Stimulated activated naive CD8-positive, alpha-beta T cell treated with anti-CD3 and anti-CD28 coated beads, Interleukin-15, Interleukin-2, amounts not matched to agents 100 U/mL and 50 U/mL, for 24 hours (primary cell): ENCODE data around the gene ADGRF5.

ENCODE experiments used
- ATAC-seq: fragments of 150-1000 bp; cut with Tn5 transposase; one replicate; pipeline ENCODE4 v1.10.0; 2021
- DNase-seq: peaks from one replicate; pipeline ENCODE4 v3.0.0; 2021

The ADGRF5 gene

DNA sequence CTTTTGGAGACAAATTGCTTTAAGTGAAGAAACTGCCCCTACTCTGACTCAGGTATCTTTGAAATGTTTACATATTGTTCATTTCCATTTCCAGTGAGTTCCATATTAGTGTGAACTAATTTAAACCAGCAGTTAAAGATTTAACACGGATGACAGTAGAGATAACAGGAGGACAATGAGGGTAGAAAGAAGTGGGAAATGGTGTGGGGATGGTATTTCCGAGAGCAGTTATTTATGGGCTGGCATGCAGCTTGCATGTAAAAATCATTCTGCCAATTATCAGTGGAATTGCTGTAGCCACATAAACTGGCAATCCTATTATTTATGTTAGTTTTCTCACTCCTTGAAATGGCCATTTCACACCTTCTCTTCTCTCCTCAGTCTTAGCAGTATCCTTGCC is 8.6 kb upstream of the ADGRF5 start:
- ATAC-seq (no peak), DNase-seq (no peak)

DNA sequence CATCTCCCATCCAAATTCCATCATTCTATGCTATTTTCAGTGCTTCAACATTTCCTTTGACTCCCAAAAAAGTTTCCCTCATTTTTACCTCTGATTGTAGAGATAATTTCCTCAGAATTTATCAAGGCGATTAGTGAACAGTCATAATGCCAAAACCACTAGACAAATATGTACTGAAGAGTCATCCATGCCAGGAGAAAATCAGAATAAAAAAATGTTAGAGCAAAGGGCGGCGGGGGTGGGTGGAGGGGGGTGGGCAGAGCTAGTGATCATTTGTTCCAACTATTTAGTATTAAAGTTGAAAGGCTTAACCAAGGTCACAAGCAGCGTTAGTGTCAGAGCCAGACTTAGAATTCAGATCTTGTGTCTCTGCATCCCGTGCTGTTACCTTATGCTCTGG is 5.3 kb upstream of the ADGRF5 start:
- no peak for DNase-seq
- no peak for ATAC-seq

DNA sequence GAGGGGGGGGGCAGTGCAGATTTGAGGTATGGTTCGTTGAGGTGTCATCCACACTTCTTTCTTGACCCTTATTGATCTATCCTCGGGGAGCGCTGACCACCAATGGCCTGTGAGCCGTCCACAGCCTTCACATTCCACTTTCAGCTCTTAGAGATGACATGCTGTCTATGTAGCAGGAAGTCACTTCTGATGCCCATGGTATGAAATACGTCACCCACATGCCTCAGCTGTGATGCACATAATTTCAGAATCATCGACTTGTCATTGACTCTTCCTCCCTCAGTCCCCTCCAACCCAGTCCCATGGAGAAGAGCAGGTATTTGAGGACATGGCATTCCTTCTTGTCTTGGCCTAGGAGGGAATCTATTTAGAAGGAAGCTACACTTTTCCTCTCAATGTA is 4.7 kb upstream of the ADGRF5 start:
- ATAC-seq (no peak), DNase-seq (no peak)

DNA sequence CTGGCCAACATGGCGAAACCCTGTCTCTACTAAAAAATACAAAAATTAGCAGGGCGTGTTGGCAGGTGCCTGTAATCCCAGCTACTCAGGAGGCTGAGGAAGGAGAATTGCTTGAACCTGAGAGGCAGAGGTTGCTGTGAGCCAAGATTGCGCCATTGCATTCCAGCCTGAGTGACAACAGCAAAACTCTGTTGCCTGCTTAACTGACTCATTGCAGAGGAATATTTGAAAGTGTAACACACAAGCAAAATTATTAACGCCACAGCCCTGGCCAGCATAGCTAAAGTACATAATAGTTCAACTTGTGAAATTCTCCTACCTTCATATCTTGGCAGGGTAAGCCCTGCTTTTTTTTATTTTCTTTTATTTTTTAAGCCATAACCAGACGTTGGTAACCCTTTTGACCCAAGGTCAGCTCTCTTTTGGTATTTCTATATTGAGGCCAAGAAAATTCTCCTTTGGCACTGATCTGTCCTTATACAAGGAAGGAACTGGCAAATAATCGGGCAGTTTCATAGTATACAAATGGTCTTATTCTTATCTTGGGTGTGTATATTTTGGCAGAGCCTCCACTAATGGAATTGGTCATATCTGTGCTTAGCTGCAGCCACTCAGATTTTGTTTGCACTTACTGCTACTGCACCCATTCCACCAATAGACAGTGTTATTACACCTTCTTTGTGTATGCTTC is 4.0 kb upstream of the ADGRF5 start:
- ATAC-seq (no peak), DNase-seq (no peak)

DNA sequence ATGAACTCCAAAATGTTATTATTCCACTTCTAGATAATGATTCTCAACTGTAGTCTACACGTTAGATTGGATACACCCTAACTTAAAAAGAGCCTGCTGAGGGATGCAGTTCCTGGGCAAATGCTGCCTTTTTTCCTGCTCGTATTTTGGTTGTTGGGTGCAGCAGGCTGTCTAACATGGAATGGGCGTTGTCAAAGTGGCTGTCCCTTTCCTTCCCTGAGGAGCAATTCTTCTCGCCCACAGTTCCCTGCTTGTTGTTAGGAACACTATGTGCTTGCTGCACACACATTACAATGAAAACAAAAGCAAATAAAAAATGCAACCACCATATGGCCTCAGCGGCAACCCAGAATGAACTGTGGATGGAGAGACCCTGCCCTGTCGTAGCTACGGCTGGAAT is 1.7 kb upstream of the ADGRF5 start:
- no peak for DNase-seq
- no peak for ATAC-seq

DNA sequence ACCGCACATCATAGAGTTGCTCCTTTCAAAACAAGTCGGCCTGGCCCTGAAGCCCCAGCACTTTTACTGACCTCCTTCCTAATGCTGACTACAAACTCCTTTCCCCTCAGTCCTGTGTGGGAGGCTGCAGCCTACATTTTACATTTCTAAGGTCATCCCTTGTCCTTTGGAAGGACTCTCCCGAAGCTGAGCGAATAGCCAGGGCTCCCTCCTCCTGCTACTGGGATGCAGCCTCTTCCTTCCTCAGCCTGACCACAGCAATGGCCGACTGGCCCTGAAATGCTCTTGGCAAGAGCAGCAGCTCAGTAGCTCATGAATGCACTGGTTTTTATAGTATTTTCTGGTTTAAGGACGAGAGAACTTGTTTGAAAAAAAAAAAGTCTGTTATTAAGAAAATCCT is 679 bp downstream of the ADGRF5 start:
- no peak for ATAC-seq

DNA sequence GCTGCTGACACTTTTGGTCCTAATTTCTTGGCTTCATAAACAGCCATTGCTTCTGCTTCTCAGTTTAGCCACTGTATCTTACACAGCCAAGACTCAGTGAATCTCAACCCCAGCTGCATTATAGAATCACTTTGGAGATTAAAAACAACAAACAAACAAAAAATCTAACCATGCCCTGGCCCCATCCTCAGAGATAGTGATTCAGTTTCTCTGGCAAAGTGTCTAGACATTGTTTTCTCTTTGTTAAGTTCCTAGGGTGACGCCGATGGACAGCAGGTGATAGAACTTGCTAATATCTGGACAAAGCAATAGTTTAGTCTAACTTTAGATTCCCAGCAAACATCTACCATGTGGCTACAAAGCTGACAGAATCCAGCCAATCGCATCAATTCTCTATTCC is 2.9 kb downstream of the ADGRF5 start:
- ATAC-seq (no peak), DNase-seq (no peak)

More for the DNA sequence above, 679 bp downstream of the ADGRF5 start:
- DNase-seq, result no peak

DNA sequence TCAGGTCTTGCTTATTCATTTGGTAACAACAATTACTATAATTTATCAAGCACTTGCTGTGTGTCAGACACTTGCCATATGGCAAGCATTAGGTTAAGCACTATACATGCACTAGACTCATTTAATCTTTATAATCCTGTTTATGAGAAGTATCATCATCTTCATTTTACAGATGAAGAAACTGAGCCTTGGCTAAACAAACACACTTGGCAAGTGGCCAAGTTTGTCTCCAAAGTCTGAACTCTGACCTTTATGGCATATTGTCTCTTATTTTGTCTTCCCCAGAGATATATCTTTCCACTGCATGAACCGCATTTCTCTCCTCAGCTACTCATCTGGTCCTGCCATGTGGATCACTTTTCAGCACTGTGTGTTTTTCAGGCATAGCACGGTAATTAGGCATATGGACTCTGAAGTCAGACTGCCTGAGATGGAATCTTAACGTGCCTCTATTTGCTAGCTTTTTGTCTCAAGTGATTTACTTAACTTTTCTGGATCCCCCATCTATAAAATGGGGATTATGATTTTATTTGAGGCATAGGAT is 4.7 kb downstream of the ADGRF5 start:
- ATAC-seq, result no peak
- no peak for DNase-seq

DNA sequence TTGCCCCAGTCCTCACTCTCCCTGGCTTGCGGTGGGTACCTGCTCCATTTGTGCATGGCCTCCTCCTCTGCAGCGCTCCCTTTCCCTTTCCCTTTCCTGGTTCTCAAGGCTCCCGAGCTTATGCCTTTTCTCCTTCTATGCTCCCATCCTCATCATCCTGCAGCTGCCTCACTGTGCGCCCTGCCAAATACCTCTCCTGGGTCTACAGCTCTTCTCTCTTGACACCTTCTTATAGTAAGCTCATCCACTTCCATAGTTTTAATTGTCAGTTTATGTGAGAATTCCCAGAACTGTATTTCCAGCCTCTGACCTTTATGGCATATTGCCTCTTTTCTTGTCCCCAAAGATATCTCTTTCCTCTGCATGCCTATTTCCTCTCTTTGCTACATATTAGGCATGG is 5.9 kb downstream of the ADGRF5 start:
- no peak for ATAC-seq

DNA sequence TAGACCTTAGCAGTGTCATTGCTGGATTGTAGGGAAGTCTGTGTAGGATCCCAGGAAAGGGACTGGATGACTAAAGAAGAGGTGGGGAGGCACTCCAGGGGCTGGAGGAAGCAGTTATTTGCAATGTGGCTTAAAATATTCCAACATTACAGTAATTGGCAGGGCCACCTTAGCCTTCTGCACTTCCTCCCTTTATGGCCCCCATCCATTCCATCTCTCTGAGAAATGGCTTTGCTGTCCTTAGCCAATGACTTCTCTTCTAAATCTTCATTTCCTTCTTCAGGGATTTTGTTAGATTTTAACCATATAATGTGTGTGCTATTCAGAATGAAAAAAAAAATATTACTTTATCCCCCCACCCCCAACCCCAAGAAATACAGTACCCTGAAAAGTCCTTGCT is 6.4 kb downstream of the ADGRF5 start:
- no peak for DNase-seq
- no peak for ATAC-seq

More for the DNA sequence above, 5.9 kb downstream of the ADGRF5 start:
- DNase-seq, result no peak

DNA sequence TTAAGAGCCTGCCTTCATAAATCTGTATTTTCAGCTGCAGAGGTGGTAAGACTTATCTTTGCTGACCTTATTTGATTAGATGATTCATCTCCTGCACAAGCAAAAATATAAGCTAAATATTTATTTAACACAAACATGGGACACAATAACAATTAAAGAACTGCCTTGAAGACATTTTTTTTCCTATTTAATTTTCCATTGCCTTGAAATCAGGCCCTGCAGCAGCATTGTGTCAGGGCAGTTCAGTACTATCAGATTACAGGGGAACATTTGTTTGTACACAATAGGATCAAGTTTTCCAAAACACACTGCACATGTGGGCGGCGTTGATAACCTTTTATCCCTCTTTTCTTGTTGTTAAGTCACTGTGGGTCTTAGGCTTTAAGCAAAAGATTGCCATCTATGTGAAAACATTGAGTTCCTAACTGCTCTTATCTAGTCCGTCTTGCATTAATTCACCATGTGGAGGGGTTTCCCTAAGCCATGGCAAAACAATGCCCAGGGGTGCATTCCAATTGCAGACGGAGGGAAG is 7.4 kb downstream of the ADGRF5 start:
- ATAC-seq, result no peak
- DNase-seq, result no peak

DNA sequence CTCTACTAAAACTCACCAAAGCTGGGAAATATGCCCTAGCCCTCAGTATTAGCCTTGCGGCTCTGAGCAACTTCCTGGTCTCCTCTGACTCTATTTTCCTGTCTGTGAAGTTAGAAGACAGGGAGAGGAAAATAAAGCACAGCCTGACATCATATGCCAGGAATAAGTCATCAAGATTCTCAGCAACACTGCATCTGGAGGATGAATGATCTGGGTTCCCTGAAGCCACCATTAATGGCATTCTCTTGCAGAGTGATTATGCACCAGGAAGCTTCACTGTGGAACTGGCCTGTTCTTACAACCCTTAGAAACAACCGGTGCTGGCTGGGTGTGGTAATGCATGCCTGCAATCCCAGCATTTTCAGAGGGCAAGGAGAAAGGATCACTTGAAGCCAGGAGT is 12.4 kb downstream of the ADGRF5 start:
- DNase-seq (no peak), ATAC-seq (no peak)

DNA sequence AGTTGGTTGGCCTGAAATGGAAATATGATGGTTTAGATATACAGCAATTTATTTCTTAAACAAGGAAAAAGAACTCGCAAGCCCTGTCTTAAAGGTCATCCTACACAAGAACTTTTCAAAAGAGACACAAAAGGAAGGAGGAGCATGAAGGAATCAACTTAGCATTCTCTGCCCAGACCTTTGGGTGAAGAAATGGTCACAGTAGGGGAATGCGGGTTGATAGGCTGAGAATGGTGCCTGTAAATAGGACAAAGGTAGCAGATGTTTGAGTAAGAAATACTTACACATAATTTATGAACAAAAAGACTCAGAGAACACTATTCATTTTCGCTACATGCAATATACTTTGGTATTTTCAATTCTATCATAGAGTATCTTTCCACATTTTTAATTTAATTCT is 15.0 kb downstream of the ADGRF5 start:
- no peak for ATAC-seq
- no peak for DNase-seq

DNA sequence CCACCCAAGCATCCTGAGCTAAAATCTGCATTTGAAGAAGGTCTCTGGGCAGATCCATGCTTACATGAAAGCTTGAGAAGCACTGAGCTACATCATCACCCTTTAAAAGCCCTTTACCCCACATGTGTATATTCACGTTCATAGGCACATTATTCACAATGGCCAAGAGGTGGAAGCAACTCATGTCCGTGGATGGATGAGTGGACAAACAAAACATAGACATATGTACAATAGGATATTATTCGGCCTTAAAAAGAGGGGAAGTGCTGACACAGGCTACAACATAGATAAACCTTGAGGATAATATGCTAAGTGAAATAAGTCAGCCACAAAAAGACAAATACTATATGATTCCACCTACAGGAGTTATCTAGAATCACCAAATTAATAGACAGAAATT is 17.6 kb downstream of the ADGRF5 start:
- no peak for ATAC-seq
- DNase-seq, result no peak

DNA sequence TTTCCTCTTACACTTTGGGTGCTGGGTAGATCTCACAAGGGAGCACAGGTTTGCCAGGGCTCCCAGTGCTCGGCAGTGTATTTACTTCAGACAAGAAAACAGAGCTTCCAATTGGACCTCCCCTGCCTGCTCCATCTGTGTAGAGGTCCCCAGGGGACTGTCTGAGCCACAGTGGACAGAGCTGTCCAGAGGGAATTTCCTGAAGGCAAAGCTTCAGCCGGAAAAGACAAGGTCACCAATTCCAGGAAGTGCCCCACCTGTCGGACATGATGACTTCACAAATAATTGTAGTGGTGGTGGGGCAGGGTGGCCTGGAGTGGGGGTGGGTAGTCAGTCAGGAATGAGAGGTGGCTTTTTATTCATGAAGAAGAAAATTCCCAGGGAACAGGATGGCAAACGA is 18.6 kb downstream of the ADGRF5 start:
- DNase-seq (no peak), ATAC-seq (no peak)

DNA sequence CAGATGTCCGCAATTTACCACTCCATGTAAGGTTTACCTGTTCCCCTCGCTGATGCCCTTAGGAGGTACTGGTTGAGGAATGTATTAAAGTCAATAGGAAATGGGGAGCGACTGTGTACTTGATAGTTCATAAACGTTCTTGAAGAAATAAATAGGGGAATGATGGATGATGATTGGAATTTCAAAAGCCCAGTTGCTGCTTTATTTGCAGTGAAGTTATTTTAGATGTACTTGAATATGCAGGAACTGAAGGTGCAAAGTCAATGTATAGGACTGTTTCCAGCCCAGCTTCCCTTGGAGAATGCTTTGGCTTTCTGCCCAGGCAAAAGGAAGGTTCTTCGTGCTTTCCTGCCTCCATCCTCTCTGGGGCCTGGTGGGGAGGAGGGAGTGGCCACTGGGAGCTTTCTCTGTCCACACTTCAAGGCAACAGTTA is 19.8 kb downstream of the ADGRF5 start:
- no peak for ATAC-seq
- DNase-seq, result no peak

DNA sequence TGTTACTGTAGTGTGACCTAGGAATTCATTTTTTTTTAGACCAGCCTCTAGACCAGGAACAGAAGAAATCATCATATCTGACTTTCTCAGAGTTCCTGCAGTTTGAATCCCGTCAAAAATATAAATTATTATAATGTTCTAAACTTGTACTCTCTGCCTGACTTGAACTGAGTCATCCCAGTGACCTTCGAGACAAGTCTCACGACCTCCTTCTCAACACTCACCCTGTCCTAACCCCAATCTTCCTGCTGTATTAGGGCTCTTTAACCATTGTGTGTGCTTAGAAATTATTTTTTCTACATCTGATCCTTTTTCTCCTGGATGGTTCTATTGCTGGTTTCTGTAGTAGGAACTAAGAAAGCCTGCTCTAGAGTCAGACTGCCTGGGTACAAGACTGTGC is 21.5 kb downstream of the ADGRF5 start:
- no peak for DNase-seq
- ATAC-seq, result no peak

DNA sequence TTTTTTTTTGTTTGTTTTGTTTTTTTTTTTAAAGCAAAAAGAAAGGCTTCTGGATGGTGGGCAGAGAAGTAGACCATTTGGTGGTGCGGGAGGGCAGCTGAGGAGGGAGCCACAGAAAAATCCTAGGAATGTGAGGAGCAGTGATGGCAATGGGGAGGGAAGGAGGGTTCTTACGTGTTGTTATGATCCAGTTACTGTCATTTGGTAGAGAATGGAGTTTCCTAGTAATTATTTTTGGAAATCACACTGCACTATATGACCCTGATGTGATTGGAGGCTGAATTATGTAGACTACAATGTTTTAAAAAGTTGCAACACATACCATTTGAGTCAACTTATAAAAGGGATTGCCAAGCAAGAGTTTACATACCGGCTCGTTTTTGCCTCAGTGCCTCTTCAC is 22.1 kb downstream of the ADGRF5 start:
- DNase-seq, result no peak
- ATAC-seq, result no peak

DNA sequence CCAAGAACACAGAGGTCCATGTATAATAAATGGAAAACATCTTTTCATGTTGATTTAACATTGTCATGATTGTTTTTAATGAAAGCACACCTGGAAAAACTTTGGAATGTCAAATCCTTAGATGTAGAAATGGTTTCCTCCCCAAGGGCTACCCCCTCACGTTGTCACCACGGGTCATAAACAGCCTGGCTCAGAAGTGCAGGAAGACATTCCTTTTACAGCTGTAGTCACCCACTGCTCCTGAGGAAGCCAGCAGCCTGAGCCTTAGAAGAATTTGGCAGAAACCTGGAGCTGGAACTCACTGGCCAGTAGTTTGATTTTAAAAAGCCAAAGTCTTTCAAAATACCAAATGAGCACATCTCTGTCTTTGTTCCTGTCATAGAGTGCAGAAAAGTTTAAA is 23.7 kb downstream of the ADGRF5 start:
- no peak for DNase-seq
- ATAC-seq, result no peak

DNA sequence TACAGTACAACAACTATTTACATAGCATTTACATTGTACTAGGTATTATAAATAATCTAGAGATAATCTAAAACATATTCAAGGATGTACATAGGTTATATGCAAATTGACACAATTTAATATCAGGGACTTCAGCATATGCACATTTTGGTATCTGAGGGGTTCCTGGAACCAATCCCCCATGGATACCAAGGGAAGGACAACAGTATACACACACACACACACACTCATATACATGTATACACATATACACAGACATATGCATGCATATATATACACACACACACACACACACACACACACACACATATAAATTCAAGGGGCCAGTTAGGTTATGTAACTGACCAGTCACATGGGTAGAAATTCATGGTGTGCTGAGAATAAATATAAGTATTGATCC is 24.9 kb downstream of the ADGRF5 start:
- ATAC-seq (no peak), DNase-seq (no peak)

DNA sequence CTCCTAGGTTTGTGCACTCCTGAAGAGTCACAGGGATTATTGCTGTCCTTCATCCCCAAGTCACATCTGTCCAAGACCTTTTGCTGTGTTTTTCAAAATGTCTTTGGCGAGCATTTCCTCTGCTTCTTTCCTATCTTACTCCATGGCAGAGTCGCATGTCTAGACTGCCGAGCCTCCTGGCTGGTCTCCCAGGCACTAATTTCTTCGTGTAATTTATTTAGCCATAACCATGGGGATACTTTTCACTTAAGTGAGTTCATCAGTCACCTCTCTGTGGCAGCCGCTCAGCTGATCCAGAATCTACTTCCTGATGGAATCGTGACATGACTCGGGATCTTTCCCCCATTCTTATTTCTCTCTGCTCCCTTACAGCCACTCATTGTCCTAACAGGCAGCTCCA is 25.8 kb downstream of the ADGRF5 start:
- no peak for DNase-seq
- ATAC-seq, result no peak

DNA sequence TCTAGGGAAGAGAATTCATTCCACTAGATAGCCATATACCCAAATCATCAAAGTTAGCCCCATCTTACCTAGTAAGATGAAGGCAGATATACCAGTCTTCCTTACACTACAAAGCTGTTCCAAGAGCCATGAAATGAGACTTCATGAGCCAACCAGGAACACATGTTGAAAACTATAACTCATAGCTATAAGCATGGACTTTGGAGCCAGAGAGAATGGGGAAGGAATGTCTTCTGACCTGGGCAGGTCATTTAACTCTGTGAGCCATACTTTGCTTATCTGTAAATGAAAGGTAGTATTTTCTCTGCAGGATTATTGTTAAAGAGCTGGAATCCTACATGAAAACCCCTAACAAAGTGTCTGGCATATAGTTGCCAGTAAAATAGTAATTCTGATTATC is 27.3 kb downstream of the ADGRF5 start:
- DNase-seq, result no peak
- no peak for ATAC-seq

DNA sequence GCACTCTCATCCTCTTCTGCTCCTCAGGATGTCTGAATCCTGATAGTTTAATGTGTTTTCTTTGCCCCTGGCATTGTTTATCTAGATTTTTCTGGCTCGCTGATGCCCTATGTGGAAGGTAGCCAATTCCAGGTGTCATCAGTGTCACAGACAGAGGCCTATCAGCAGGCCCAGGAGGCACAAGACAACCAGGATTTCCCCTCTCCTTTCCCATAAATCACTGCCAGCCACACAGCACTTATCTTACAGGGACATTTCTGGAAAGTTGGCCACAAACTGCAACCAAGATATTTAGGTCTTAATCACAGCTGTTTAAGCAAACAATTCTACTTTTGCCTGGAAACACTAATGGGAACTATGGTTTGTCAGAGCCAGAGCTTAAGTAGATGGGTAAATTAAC is 28.1 kb downstream of the ADGRF5 start:
- no peak for DNase-seq
- no peak for ATAC-seq

DNA sequence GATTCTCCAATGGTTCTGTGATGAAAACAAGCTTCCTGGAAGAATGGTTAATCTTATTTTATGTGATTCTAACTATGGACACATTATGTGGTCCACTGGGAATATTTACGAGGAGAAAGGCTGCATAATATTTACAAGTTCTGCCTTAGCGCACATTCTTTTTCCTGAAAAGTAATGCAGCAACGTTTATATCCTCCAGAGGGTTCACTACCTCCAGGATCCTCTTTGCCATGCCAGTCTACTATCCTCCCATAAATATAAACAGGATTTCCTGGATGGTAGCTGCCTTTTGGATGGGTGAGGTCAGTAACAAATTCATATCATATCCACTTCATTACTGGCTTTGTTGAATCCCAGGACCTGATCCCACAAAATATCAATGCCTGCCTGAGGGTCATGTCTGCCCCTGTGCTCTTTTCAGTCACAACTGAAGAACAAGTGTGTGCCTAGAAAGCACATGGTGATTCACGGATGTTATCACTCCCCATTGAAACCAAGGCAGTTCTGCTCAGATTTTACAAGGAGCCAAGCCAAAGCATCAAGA is 30.4 kb downstream of the ADGRF5 start:
- DNase-seq, result no peak
- no peak for ATAC-seq
